PC-9 (cell line): ENCODE data around the gene TSSK1B. TPM values are rescaled to one million over a fixed set of nuclear protein-coding genes. Genes with fewer than 3 reads are reported as not detected.

ENCODE experiments used
- BruUV-seq: library from RNA; stranded (reverse); fragments of 400-500 nt; replicated peaks from 2 replicates; lab custom pipeline; 2021; lab: Mats Ljungman, UMichigan
- CTCF ChIA-PET: fragments of 300-600 bp; sonication (Branson Sonifier 250); formaldehyde crosslinking; loops from one replicate; lab custom pipeline; 2022; ENCODE audit warnings: antibody characterized with exemption; lab: Charles Lee
- POLR2A ChIA-PET: fragments of 300-600 bp; sonication (Branson Sonifier 250); formaldehyde crosslinking; loops from one replicate; lab custom pipeline; 2022; ENCODE audit warnings: antibody characterized with exemption; ENCODE audit not compliant: unreplicated experiment; lab: Charles Lee
- DNase-seq, 2 experiments: peaks; one replicate each; pipeline versions ENCODE4 v3.0.0 to v3.0.0-alpha.2; 2015 to 2022; ENCODE audit warnings: mixed read lengths in 1 of 2
- H2AFZ ChIP-seq: fragments of 200-600 bp; sonication (generic); 2 replicates; pipeline ENCODE4 v1.8.1; 2017; ENCODE audit warnings: antibody characterized with exemption
- H3F3A ChIP-seq: fragments of 200-600 bp; sonication (generic); 2 replicates; pipeline ENCODE4 v1.8.1; 2017; ENCODE audit warnings: antibody characterized with exemption, mild to moderate bottlenecking, low read depth; ENCODE audit not compliant: insufficient read depth
- H3K27ac ChIP-seq: fragments of 200-600 bp; sonication (generic); 2 replicates; pipeline ENCODE4 v1.6.1; 2016; ENCODE audit warnings: mixed run types
- H3K27me3 ChIP-seq: fragments of 200-600 bp; sonication (generic); 2 replicates; pipeline ENCODE4 v1.6.1; 2016; ENCODE audit warnings: low read depth, mixed run types; ENCODE audit not compliant: insufficient read depth
- H3K36me3 ChIP-seq: fragments of 200-600 bp; sonication (generic); 2 replicates; pipeline ENCODE4 v1.6.1; 2016; ENCODE audit warnings: low read depth, mixed run types
- H3K4me1 ChIP-seq: fragments of 200-600 bp; sonication (generic); replicated peaks from 2 replicates; pipeline ENCODE4 v1.6.1; 2016; ENCODE audit warnings: mixed run types; ENCODE audit not compliant: insufficient read depth
- H3K4me2 ChIP-seq: fragments of 200-600 bp; sonication (generic); 2 replicates; pipeline ENCODE4 v1.6.1; 2017; ENCODE audit warnings: mixed run types
- H3K4me3 ChIP-seq: fragments of 200-600 bp; sonication (generic); 2 replicates; pipeline ENCODE4 v1.6.1; 2016; ENCODE audit warnings: mixed run types
- H3K79me2 ChIP-seq: fragments of 200-600 bp; sonication (generic); 2 replicates; pipeline ENCODE4 v1.6.1; 2017; ENCODE audit warnings: low read depth, mixed run types
- H3K9me2 ChIP-seq: fragments of 200-600 bp; sonication (generic); 2 replicates; pipeline ENCODE4 v1.8.1; 2017; ENCODE audit warnings: mild to moderate bottlenecking; ENCODE audit not compliant: insufficient read depth
- H3K9me3 ChIP-seq: fragments of 200-600 bp; sonication (generic); 2 replicates; pipeline ENCODE4 v1.8.1; 2016; ENCODE audit warnings: low read depth; ENCODE audit not compliant: insufficient read depth
- H4K20me1 ChIP-seq: fragments of 200-600 bp; sonication (generic); 2 replicates; pipeline ENCODE4 v1.8.1; 2017; ENCODE audit not compliant: insufficient read depth
- EZH2 ChIP-seq: fragments of 200-600 bp; sonication (generic); IDR thresholded peaks from 2 replicates; pipeline ENCODE4 v1.8.0; 2017; ENCODE audit warnings: antibody characterized with exemption, low read depth
- intact Hi-C: fragments of 100-400 bp; cut with micrococcal nuclease; formaldehyde crosslinking; loops from one replicate; pipeline ENCODE4 v1.10.0; 2022; ENCODE audit not compliant: unreplicated experiment
- total RNA-seq: library from RNA; stranded (reverse); gene quantifications from 2 replicates; pipeline ENCODE4 v1.2.3, GENCODE V29; 2021
- TF ChIP-seq, protein P1 (sequence below): fragments of 200-600 bp; sonication (generic); conservative IDR thresholded peaks from 2 replicates; pipeline ENCODE4 v1.6.1; 2017; ENCODE audit warnings: mixed run types, antibody characterized with exemption, mild to moderate bottlenecking, moderate library complexity

TSSK1B gene
- total RNA-seq, 1 experiment from 2014 or later, result not detected

DNA sequence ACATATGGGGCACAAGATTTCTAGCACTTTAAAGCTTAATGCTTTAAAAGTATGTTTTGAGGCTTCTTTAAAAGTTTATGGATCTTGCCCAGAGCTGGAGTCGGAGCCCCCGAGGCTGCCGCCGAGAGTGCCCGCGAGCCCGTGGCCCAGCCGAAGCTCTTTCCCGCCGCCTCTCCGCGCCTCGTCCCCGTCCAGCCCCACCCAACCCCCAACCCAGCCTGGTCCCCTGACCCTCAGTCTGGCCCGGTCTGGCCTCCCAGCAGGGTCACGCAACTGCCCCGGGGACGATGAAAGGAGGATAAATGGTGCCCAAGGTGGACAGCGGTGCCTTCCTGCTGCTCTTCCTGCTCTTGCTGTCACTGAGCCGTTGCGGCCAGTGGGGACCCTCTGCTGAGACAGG, 1.7 kb downstream of the TSSK1B start:
- no peak overlapping the region for H3K4me3 ChIP-seq
- DNase-seq, result no peak
- intact Hi-C loops, result no loop called here
- H3K9me2 ChIP-seq, result no peaks in the 10 kb centered on the region
- CTCF ChIA-PET, result no interaction called here
- H3K4me1 ChIP-seq, result no peaks in the 10 kb centered on the region
- no peaks in the 10 kb centered on the region for H3K36me3 ChIP-seq
- H4K20me1 ChIP-seq, result no peaks in the 10 kb centered on the region
- no TSS peak for BruUV-seq
- no peak overlapping the region for H3K27ac ChIP-seq
- no peak for TF ChIP-seq EZH2
- TF ChIP-seq, protein P1, sequence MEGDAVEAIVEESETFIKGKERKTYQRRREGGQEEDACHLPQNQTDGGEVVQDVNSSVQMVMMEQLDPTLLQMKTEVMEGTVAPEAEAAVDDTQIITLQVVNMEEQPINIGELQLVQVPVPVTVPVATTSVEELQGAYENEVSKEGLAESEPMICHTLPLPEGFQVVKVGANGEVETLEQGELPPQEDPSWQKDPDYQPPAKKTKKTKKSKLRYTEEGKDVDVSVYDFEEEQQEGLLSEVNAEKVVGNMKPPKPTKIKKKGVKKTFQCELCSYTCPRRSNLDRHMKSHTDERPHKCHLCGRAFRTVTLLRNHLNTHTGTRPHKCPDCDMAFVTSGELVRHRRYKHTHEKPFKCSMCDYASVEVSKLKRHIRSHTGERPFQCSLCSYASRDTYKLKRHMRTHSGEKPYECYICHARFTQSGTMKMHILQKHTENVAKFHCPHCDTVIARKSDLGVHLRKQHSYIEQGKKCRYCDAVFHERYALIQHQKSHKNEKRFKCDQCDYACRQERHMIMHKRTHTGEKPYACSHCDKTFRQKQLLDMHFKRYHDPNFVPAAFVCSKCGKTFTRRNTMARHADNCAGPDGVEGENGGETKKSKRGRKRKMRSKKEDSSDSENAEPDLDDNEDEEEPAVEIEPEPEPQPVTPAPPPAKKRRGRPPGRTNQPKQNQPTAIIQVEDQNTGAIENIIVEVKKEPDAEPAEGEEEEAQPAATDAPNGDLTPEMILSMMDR, result no peak
- H3K79me2 ChIP-seq, result no peaks in the 10 kb centered on the region
- H3K9me3 ChIP-seq, result no peaks in the 10 kb centered on the region
- no peaks in the 10 kb centered on the region for H3F3A ChIP-seq
- H2AFZ ChIP-seq, result no peak overlapping the region
- no peaks in the 10 kb centered on the region for H3K27me3 ChIP-seq
- POLR2A ChIA-PET, result no interaction called here
- H3K4me2 ChIP-seq, result no peak overlapping the region

- TF ChIP-seq, protein P1, result no peak
- TF ChIP-seq EZH2, result no peak
- Histone ChIP-seq H3K4me1 (no peaks in the 10 kb centered on the region), H3K27me3 (no peaks in the 10 kb centered on the region), H2AFZ (no peak overlapping the region), H3K9me2 (no peaks in the 10 kb centered on the region), H3K4me3 (no peak overlapping the region), H3K79me2 (no peaks in the 10 kb centered on the region), H3K27ac (no peak overlapping the region), H3F3A (no peaks in the 10 kb centered on the region), H3K4me2 (no peak overlapping the region), H4K20me1 (no peaks in the 10 kb centered on the region), H3K9me3 (no peaks in the 10 kb centered on the region), H3K36me3 (no peaks in the 10 kb centered on the region)
- no TSS peak for BruUV-seq
- intact Hi-C loops, result no loop called here
- ChIA-PET CTCF (no interaction called here), POLR2A (no interaction called here)
- no peak for DNase-seq
Observed at GRCh38 chr5:113427871-113428574, 6.8 kb downstream of the TSSK1B start.

DNA sequence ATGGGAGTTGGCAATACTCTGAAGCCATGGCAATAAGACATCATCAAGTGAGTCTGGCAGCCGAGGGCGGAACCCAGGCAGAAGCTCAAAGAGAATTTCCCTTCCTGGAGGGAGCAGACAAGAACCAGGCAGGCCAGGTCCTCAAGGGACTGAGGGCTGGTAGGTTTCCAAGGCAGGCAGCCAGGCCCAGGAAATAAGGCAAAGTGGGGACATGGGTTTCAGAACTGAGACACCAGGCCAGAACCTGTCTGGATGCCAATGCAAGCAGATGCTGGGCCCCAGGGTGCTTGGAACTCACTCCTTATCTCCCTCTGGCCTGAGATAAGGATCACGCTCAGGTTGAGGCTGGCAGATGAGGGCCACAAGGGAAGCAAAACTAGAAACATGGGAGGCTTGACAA, 8.9 kb downstream of the TSSK1B start:
- H4K20me1 ChIP-seq, result no peaks in the 10 kb centered on the region
- H3K27ac ChIP-seq, result no peak overlapping the region
- H3K4me3 ChIP-seq, result no peak overlapping the region
- TF ChIP-seq EZH2, result no peak
- TF ChIP-seq, protein P1, result no peak
- no peaks in the 10 kb centered on the region for H3K27me3 ChIP-seq
- intact Hi-C loops, result no loop called here
- no peaks in the 10 kb centered on the region for H3K4me1 ChIP-seq
- ChIA-PET CTCF (no interaction called here), POLR2A (no interaction called here)
- H3K36me3 ChIP-seq, result no peaks in the 10 kb centered on the region
- no peaks in the 10 kb centered on the region for H3K79me2 ChIP-seq
- H2AFZ ChIP-seq, result no peak overlapping the region
- no peaks in the 10 kb centered on the region for H3F3A ChIP-seq
- H3K9me3 ChIP-seq, result no peaks in the 10 kb centered on the region
- no TSS peak for BruUV-seq
- no peaks in the 10 kb centered on the region for H3K9me2 ChIP-seq
- no peak overlapping the region for H3K4me2 ChIP-seq
- no peak for DNase-seq
